Activated naive CD4-positive, alpha-beta T cell treated with anti-CD3 and anti-CD28 coated beads, Interleukin-2, amount 10 ng/mL, durations not matched to agents 7 days and 5 days (primary cell): ENCODE data around the gene NEO1.
"Not testable (repeated sequence)": the region's sequence is repeated elsewhere in the genome, so short reads cannot be mapped to it uniquely, and the experiment has no call there.

Experiments used
- CTCF ChIA-PET: fragments of 350-600 bp; sonication (Branson Sonifier 250); formaldehyde crosslinking; loops from one replicate; lab custom pipeline; 2021; ENCODE audit warnings: antibody characterized with exemption; lab: Charles Lee
- DNase-seq: peaks from one replicate; pipeline ENCODE4 v3.0.0-alpha.2; 2020
- H3K27ac Mint-ChIP-seq: one replicate; pipeline ENCODE4 v1.8.0; 2021; ENCODE audit warnings: mild to moderate bottlenecking, moderate library complexity, mixed read lengths
- H3K27me3 Mint-ChIP-seq: one replicate; pipeline ENCODE4 v1.8.0; 2021; ENCODE audit warnings: mild to moderate bottlenecking, mixed read lengths
- H3K36me3 Mint-ChIP-seq: one replicate; pipeline ENCODE4 v1.8.0; 2021; ENCODE audit warnings: mixed read lengths
- H3K4me1 Mint-ChIP-seq: one replicate; pipeline ENCODE4 v1.8.0; 2021; ENCODE audit warnings: mixed read lengths
- H3K4me3 Mint-ChIP-seq: one replicate; pipeline ENCODE4 v1.8.0; 2021; ENCODE audit warnings: mild to moderate bottlenecking, moderate library complexity, mixed read lengths
- H3K9me3 Mint-ChIP-seq: one replicate; pipeline ENCODE4 v1.8.0; 2021; ENCODE audit warnings: mixed read lengths

Gene NEO1

DNA sequence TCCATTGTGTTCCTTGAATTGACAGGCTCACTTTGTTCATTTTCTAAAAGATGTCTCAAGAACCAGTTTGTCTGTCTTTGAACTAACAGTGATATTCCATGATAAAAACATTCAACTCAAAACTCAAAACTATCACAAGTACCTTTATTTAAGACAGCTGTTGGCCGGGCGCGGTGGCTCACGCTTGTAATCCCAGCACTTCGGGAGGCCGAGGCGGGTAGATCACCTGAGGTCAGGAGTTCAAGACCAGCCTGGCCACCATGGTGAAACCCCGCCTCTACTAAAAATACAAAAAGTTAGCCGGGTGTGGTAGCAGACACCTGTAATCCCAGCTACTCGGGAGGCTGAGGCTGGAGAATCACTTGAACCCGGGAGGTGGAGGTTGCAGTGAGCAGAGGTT lies 248.0 kb downstream of the NEO1 start:
- H3K4me1 Mint-ChIP-seq, DNase-seq, H3K27ac Mint-ChIP-seq, H3K27me3 Mint-ChIP-seq, CTCF ChIA-PET, H3K9me3 Mint-ChIP-seq, H3K4me3 Mint-ChIP-seq, H3K36me3 Mint-ChIP-seq: not testable (repeated sequence)

DNA sequence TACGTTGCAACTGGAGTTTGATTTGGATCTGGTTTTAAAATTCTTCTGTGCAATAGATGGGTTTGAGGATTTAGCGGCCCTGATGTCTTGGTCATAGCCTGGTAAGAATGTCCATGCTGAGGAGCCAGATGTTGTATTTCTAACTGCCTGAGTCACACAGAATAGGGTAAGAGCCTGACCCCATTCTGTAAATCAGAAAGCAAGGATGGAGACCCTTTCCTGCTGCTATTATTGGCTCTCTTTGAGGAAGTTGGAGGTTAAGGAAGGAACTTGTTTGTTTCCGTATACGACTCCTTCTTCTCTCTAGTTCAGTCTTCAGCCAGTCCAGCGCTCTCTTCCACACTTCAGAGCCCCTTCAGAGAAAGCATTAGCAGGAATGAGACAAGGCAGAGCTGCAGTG lies 251.4 kb downstream of the NEO1 start:
- no peaks in the 10 kb centered on the region for H3K36me3 Mint-ChIP-seq
- CTCF ChIA-PET, result interaction anchor here (0.9 to 4.7 kb wide), 2 partner anchors 332 to 402 kb away, joined by 3 to 18 read pairs; no protein-coding TSS in a partner anchor
- H3K9me3 Mint-ChIP-seq, result no peaks in the 10 kb centered on the region
- DNase-seq, result no peak
- no peak overlapping the region for H3K4me3 Mint-ChIP-seq
- no peak overlapping the region for H3K27ac Mint-ChIP-seq
- H3K27me3 Mint-ChIP-seq, result no peaks in the 10 kb centered on the region
- no peaks in the 10 kb centered on the region for H3K4me1 Mint-ChIP-seq

DNA sequence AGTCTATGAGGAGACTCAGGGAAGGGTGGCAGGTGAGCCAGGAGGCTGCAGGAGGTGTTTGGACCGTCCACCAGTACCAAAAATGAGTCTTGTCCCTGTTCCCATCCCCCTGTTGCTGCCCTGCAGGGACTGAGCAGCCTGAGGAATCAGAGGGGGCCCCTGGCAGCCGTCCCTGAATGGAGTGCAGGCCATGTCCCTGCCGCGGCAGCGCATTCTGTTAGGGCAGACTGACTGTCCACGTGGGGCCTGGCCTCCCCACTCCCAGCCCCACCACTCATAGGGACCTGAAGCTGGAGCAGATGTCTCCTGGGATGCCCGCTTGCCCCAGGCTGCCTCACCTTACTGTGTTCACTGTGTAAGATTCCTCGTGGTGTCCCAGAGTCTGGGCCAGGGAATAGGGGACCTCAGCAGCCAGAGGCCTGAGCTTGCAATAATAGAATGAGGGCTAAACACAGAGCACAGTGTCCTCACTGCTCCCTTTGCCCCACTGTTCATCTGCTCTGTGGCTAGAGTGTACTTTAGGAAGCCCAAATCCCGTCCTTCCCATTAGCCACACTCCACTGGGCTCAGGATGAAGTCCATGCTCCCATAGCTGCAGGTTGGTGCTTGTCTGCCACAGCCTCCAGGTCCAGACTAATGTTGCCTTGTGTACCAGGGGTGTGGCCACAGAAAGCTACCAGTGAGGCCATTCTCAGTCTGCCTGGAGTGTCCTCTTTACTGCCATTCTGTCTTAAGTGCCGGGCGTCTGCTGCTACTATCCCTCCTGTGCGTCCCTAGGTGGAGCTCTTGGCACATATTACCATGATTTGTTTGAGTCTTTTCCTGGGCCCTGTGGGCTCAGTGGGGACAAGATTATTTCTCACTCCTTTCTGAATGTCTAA lies 253.3 kb downstream of the NEO1 start:
- H3K9me3 Mint-ChIP-seq, result no peaks in the 10 kb centered on the region
- H3K4me1 Mint-ChIP-seq, result no peaks in the 10 kb centered on the region
- H3K36me3 Mint-ChIP-seq, result no peaks in the 10 kb centered on the region
- peak; percentile 42 for DNase-seq
- no peak overlapping the region for H3K27ac Mint-ChIP-seq
- CTCF ChIA-PET, result interaction anchor here (0.6 to 4.7 kb wide), 5 partner anchors 8 to 413 kb away, joined by 3 to 18 read pairs (median 3); no protein-coding TSS in a partner anchor
- no peak overlapping the region for H3K4me3 Mint-ChIP-seq
- H3K27me3 Mint-ChIP-seq, result no peaks in the 10 kb centered on the region

DNA sequence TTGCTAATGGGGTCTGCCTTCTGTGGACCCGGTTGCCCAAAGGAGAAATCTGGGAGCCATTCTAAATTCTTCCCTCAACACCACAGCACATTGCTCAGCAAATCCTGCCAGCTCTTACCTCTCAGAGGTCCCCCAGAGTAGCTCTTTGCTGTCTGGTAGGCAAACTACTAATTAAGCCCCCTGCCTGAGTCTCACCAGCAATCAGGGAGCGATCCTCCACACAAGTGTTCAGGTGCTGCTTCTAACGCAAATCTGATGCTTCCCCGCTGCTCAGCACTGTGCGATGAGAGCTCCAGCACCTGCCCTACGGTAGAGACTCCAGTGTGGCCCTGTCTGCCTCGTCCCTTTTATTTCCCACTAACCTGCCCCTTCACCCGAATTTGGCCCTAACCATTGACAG lies 256.0 kb downstream of the NEO1 start:
- CTCF ChIA-PET, result interaction anchor here (1.3 to 4.7 kb wide), 2 partner anchors 328 to 396 kb away, joined by 4 to 18 read pairs; no protein-coding TSS in a partner anchor
- no peak for DNase-seq
- Mint-ChIP-seq H3K9me3 (no peaks in the 10 kb centered on the region), H3K4me1 (no peaks in the 10 kb centered on the region), H3K36me3 (no peaks in the 10 kb centered on the region), H3K27ac (no peak overlapping the region), H3K27me3 (no peaks in the 10 kb centered on the region), H3K4me3 (no peak overlapping the region)

DNA sequence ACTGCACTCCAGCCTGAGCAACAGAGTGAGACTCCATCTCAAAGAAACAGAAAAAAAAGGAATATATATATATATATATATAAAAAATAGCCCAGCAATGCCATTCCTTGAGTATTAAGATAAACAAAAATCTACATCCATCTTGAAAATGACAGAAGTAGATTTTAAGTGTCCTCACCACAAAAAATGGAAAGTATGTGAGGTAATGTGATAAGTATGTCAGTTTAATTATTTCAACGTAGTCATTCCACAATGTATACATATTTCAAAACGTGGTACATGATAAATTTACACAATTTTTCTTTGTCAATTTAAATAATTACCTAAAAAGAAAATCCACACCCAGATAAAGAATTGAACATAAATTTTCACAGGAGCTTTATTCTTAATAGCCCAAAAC lies 261.6 kb downstream of the NEO1 start:
- Mint-ChIP-seq H3K4me3 (no peak overlapping the region), H3K27me3 (peaks cover 16% of the 10 kb centered on the region), H3K27ac (no peak overlapping the region), H3K36me3 (no peaks in the 10 kb centered on the region), H3K9me3 (no peaks in the 10 kb centered on the region), H3K4me1 (no peaks in the 10 kb centered on the region)
- CTCF ChIA-PET, result interaction anchor here (1.0 kb wide), 1 partner anchor 8 kb away, joined by 3 read pairs; no protein-coding TSS in a partner anchor
- no peak for DNase-seq

DNA sequence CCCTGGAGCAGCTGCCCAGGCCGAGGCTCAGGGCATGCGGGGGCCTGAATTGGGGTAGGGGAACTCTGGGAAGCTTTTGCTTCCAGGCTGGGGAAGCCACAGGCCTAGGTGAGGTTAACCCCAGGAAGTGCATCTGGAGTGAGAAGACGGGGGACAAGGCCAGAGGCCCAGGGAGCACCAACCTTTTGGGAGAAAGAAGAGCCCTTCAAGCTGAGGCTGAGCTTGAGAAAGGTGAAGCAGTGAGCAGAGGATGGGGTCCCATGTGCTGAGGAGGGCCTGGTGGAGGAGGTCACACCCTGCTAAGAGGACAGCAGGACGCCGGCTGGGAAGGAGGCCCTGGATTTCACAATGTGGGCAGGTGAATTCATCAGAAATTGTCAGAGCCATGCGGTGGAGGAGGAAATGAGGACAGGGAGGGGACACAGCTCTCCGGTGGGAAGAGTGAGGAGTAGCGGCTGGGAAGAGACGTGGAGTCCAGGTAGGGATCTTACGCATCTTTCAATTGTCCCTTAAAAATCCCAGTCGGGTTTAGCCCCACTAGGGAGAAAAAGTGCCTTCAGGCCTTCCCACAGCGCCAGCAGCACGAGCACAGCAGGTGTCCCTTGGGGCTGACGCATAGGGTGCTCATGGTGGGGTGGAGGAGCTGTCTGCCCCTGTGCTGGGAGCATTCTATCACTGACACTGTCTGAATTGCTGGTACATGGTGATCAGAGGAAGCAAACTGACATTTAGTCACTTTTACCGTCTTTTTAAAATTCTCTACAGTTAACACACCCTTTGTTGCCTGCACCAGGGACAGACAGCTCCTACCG lies 265.6 kb downstream of the NEO1 start:
- Mint-ChIP-seq H3K36me3 (no peaks in the 10 kb centered on the region), H3K9me3 (no peaks in the 10 kb centered on the region), H3K4me3 (no peak overlapping the region), H3K27me3 (peaks cover 29% of the 10 kb centered on the region), H3K4me1 (no peaks in the 10 kb centered on the region), H3K27ac (no peak overlapping the region)
- no peak for DNase-seq
- CTCF ChIA-PET, result no interaction called here

DNA sequence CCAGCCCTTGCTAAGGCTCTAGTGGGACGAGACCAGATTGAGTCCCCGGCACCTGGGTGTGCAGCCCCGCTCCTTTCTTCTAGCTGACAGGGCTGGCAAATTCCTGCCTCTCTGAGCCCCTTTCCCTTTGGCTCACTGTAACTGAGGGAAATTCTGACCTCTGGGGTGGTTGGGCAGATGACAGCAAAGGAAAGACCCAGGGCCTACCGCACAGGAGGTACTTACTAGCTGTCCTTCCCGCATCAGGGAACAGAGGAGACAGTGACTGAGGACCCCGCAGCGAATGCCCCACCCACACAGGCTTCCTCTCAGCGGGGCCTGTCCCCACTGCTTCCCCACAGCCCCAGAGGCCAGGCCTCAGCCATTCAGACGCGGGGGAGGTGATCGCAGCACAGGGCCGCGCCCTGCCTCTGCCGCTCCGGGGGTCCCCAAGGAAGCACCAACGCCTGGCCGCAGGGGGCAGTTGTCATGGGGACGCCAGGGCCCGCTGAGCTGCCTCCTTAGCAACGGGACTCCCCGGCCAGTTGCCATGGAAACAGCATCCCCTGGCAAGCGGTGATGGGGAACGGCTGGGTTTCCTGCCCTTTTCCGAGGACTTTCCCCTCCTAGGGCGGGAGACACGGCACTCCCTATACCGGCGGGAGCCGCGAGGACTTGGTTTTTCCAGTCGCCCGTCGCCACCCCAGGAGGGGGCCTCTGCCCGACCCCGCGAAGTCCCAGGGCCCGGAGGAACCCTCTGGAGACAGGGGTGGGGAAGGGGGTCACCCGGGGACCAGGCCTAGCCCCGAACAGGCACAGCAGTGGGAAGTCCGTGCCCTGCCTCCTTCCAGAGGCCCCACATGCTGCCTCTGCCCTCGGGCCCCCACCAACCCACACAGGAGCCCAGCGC lies 266.4 kb downstream of the NEO1 start:
- Mint-ChIP-seq H3K27me3 (peaks cover 29% of the 10 kb centered on the region), H3K4me1 (no peaks in the 10 kb centered on the region), H3K4me3 (no peak overlapping the region), H3K36me3 (no peaks in the 10 kb centered on the region), H3K9me3 (no peaks in the 10 kb centered on the region), H3K27ac (no peak overlapping the region)
- DNase-seq, result no peak
- CTCF ChIA-PET, result no interaction called here

DNA sequence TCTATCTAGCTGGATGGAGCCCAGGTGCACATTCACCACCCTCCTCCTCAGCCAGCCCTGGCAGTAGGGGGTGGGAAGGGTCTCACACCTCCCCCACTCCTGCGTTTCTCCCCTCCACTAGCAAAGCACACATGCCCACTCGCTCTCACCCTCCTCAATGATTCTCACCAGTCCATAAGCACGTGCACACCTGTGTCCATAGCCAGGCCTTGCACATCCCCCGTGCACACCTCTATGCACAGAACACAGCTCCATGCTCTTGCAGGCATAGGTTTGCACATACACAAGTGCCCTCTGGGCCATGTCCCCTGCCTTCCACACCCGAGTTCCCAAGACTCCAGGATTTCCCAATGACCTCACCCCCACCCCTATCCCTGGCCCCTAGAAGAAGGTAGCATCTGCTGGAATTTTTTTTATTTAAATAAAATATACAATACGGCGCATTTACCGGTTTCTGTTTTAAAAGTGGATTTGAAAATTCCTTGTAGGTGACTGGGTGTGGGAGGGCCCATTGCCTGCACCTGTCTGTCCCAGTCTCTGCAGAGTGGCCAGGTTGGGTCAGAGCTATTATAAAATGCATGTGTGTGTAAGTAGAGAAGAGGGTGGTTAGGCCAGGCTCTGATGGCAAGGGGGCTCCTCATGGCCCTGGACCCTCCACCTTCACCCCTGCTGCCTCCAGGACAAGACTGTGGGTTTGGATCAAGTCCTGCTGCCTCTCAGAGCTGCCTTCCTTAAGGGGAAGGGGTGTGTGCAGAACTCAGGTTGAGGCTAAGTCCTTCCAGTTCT lies 267.4 kb downstream of the NEO1 start:
- H3K27me3 Mint-ChIP-seq, result peaks cover 29% of the 10 kb centered on the region
- CTCF ChIA-PET, result no interaction called here
- H3K36me3 Mint-ChIP-seq, result no peaks in the 10 kb centered on the region
- H3K4me3 Mint-ChIP-seq, result no peak overlapping the region
- DNase-seq, result no peak
- H3K4me1 Mint-ChIP-seq, result no peaks in the 10 kb centered on the region
- H3K27ac Mint-ChIP-seq, result no peak overlapping the region
- H3K9me3 Mint-ChIP-seq, result no peaks in the 10 kb centered on the region

DNA sequence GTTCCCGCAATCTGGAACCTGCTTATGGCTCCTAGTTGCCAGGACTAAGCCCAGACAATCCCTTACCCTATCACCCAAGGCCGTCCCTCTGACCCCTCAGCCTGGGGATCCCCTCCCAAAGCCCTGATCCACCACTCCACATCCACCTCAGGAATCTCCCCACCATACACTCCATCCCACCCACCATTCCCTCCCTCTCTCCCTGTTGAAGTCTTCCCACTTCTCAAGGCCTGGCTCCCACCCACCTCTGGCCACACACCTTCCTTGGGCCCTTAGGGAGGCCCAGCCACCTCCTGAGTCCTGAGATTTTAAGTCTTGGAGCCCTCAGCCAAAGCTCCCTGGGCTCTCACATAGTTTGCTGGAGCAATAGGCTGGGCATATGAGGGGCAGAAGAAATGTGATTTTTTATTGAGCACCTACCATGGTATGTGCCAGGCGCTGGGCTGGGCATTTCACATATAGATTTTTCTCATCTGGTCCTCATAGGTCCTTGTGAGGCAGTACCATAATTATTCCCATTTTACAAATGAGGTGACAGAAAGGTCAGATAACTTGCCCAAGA lies 268.4 kb downstream of the NEO1 start:
- peaks cover 32% of the 10 kb centered on the region for H3K27me3 Mint-ChIP-seq
- DNase-seq, result no peak
- H3K27ac Mint-ChIP-seq, result no peak overlapping the region
- CTCF ChIA-PET, result no interaction called here
- no peaks in the 10 kb centered on the region for H3K4me1 Mint-ChIP-seq
- H3K36me3 Mint-ChIP-seq, result no peaks in the 10 kb centered on the region
- no peak overlapping the region for H3K4me3 Mint-ChIP-seq
- H3K9me3 Mint-ChIP-seq, result no peaks in the 10 kb centered on the region

DNA sequence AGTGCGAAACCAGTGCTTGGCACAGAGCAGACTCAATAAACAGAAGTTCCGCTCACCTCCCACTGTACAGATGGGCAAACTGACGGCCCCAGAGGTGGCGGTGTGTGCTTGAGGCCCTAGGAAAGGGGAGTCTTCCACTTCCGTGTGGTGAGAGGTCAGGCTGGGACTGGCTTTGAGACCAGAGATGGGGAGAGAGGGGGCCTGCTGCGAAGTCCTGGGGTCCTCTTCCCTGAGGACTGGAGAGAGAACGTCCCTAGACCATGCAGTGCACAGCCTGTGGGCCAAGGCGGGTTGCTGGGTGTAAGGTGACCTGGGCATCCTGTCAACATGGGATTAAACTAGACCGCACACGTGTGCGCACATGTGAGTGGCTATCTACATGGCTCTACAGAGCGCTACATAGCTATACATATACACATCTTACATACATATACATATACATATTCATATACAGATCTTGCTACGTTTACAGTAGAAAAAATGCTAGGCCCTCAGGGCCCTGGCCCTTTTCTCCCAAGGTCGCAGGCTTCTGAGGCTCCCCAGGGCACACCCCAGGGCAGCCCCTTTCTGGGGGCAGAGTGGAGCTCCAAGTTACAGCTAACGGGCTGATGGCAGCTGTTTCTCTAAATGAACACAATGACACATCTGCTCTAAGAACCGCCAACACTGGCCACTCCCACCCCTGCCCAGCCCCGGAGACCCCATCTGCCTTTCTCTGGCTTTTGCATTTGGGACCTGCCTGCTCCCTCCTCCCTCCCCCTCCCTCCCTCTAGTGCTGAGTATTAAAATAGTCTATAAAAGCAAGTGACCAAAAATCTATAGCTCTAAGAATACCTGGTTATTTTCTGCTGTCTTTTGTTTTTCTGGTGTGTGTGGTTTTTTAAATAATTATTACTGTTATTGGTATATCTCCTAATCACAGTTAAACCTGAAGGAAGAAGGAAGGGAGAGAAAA lies 269.5 kb downstream of the NEO1 start:
- H3K9me3 Mint-ChIP-seq, result no peaks in the 10 kb centered on the region
- CTCF ChIA-PET, result no interaction called here
- no peak overlapping the region for H3K27ac Mint-ChIP-seq
- H3K4me3 Mint-ChIP-seq, result no peak overlapping the region
- H3K27me3 Mint-ChIP-seq, result peaks cover 40% of the 10 kb centered on the region
- H3K4me1 Mint-ChIP-seq, result no peaks in the 10 kb centered on the region
- DNase-seq, result no peak
- no peaks in the 10 kb centered on the region for H3K36me3 Mint-ChIP-seq

DNA sequence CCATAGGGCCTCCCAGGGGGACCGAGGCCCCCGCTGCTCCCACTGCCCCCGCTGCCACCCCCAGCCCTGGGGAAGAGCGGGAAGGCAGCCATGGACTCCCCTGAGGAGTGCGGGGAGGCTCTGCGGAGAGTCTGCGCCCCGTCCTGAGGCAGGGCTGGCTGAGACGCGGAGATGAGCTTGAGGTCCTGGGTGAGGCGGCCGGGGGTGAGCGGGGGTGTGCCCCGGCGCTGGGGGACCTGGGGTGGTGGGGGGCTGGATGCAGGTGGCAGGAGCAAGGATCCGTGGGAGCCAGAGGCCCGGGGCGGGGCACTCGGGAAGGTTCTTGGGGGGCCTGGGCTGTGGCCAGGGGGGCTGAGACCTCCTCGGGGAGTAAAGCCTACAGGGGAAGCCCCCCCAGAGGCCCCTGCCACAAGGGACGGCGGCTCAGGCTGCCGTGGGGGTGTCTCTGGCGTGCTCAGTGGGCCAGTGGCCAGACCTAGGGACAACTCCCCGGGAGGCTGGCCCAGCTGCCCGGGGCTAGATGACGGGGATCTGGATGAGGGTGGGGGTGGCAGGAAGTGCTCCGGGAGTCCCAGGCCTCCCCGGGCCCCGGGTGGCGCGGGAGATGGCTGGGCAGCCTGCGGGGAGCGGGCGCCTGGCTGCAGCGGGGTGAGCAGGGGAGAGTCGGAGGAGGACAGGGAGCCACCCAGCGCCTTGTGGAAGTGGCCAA lies 270.6 kb downstream of the NEO1 start:
- no peaks in the 10 kb centered on the region for H3K9me3 Mint-ChIP-seq
- no peak overlapping the region for H3K4me3 Mint-ChIP-seq
- no peak overlapping the region for H3K27ac Mint-ChIP-seq
- CTCF ChIA-PET, result no interaction called here
- H3K36me3 Mint-ChIP-seq, result no peaks in the 10 kb centered on the region
- peaks cover 41% of the 10 kb centered on the region for H3K27me3 Mint-ChIP-seq
- no peaks in the 10 kb centered on the region for H3K4me1 Mint-ChIP-seq
- peak; percentile 10 for DNase-seq
